Central memory CD8-positive, alpha-beta T cell (primary cell): Measurements from ENCODE around the gene ABHD16A.

Experiments
- ATAC-seq: fragments of 150-1000 bp; cut with Tn5 transposase; replicated peaks from 2 replicates; pipeline ENCODE4 v1.10.0; 2022; ENCODE audit warnings: mild to moderate bottlenecking, moderate FRiP score, moderate number of reproducible peaks; ENCODE audit not compliant: poor library complexity, severe bottlenecking; ENCODE audit errors: extremely low read depth
- DNase-seq, 2 donors: peaks; one replicate each; pipeline ENCODE4 v3.0.0; 2021; ENCODE audit warnings: low spot score in 2 of 2
- H3K27ac Mint-ChIP-seq: one replicate; pipeline ENCODE4 v1.8.0; 2022; ENCODE audit warnings: low read depth, mild to moderate bottlenecking, moderate library complexity, mixed read lengths
- H3K27me3 Mint-ChIP-seq: one replicate; pipeline ENCODE4 v1.8.0; 2022; ENCODE audit warnings: mixed read lengths
- H3K36me3 Mint-ChIP-seq: one replicate; pipeline ENCODE4 v1.8.0; 2022; ENCODE audit warnings: mild to moderate bottlenecking, moderate library complexity, mixed read lengths; ENCODE audit not compliant: insufficient read depth
- H3K4me1 Mint-ChIP-seq: one replicate; pipeline ENCODE4 v1.8.0; 2022; ENCODE audit warnings: mixed read lengths
- H3K4me3 Mint-ChIP-seq: one replicate; pipeline ENCODE4 v1.8.0; 2022; ENCODE audit warnings: mild to moderate bottlenecking, moderate library complexity, mixed read lengths
- H3K9me3 Mint-ChIP-seq: one replicate; pipeline ENCODE4 v1.8.0; 2022; ENCODE audit warnings: mixed read lengths

The ABHD16A gene

GRCh38 chr6:31702405-31702818, 712 bp downstream of the ABHD16A start:
- H3K27ac Mint-ChIP-seq: peak overlapping the region; percentile 99
- peaks cover 32% of the 10 kb centered on the region for H3K4me1 Mint-ChIP-seq
- H3K4me3 Mint-ChIP-seq: peak overlapping the region; percentile 96
- ATAC-seq: peak; percentile 2
- H3K9me3 Mint-ChIP-seq: no peaks in the 10 kb centered on the region
- no peaks in the 10 kb centered on the region for H3K27me3 Mint-ChIP-seq
- H3K36me3 Mint-ChIP-seq: peaks cover 26% of the 10 kb centered on the region
- DNase-seq: no peak

- Mint-ChIP-seq H3K27me3 (no peaks in the 10 kb centered on the region), H3K9me3 (no peaks in the 10 kb centered on the region), H3K4me3 (peak overlapping the region; percentile 96), H3K4me1 (peaks cover 38% of the 10 kb centered on the region), H3K27ac (peak overlapping the region; percentile 99), H3K36me3 (peaks cover 27% of the 10 kb centered on the region)
- no peak for ATAC-seq
- DNase-seq: no peak
Observed at GRCh38 chr6:31701666-31702404, 1.3 kb downstream of the ABHD16A start.

GRCh38 chr6:31700740-31701401, 2.3 kb downstream of the ABHD16A start:
- H3K36me3 Mint-ChIP-seq: peaks cover 35% of the 10 kb centered on the region
- H3K4me1 Mint-ChIP-seq: peaks cover 40% of the 10 kb centered on the region
- no peak for DNase-seq
- no peak overlapping the region for H3K27ac Mint-ChIP-seq
- H3K4me3 Mint-ChIP-seq: peak overlapping the region; percentile 96
- no peak for ATAC-seq
- no peaks in the 10 kb centered on the region for H3K9me3 Mint-ChIP-seq
- H3K27me3 Mint-ChIP-seq: no peaks in the 10 kb centered on the region

GRCh38 chr6:31697555-31697954, 5.6 kb downstream of the ABHD16A start:
- Mint-ChIP-seq H3K4me1 (peaks cover 33% of the 10 kb centered on the region), H3K27me3 (no peaks in the 10 kb centered on the region), H3K9me3 (no peaks in the 10 kb centered on the region), H3K36me3 (peaks cover 52% of the 10 kb centered on the region), H3K4me3 (no peak overlapping the region), H3K27ac (peak overlapping the region; percentile 60)
- DNase-seq (no peak), ATAC-seq (no peak)

- H3K27me3 Mint-ChIP-seq: no peaks in the 10 kb centered on the region
- no peak overlapping the region for H3K4me3 Mint-ChIP-seq
- H3K9me3 Mint-ChIP-seq: no peaks in the 10 kb centered on the region
- H3K4me1 Mint-ChIP-seq: peaks cover 16% of the 10 kb centered on the region
- H3K27ac Mint-ChIP-seq: no peak overlapping the region
- no peak for DNase-seq
- no peak for ATAC-seq
- peaks cover 52% of the 10 kb centered on the region for H3K36me3 Mint-ChIP-seq
Observed at GRCh38 chr6:31693535-31693934, 9.6 kb downstream of the ABHD16A start.

DNA sequence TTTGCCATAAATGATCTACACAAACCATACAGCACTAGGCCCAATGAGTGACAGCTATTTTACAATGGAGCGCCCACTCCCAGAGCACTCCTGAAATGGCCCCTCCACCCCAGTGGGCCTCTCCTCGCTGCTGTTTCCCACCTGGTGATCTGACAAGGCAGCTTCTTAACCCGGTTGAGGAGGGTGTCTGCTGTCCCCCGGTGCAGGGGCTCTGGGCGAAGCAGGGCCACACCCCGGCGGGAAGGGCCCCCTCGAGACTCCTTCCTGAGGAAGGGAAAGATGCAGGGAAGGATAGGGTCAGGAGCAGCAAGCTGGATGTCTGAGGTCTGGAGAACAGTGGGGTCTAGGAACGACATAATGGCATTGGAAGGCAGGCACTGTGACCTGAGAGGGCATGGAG, 10.2 kb downstream of the ABHD16A start:
- no peak overlapping the region for H3K27ac Mint-ChIP-seq
- peaks cover 54% of the 10 kb centered on the region for H3K36me3 Mint-ChIP-seq
- no peaks in the 10 kb centered on the region for H3K27me3 Mint-ChIP-seq
- DNase-seq (no peak), ATAC-seq (no peak)
- peaks cover 13% of the 10 kb centered on the region for H3K4me1 Mint-ChIP-seq
- no peak overlapping the region for H3K4me3 Mint-ChIP-seq
- H3K9me3 Mint-ChIP-seq: no peaks in the 10 kb centered on the region

DNA sequence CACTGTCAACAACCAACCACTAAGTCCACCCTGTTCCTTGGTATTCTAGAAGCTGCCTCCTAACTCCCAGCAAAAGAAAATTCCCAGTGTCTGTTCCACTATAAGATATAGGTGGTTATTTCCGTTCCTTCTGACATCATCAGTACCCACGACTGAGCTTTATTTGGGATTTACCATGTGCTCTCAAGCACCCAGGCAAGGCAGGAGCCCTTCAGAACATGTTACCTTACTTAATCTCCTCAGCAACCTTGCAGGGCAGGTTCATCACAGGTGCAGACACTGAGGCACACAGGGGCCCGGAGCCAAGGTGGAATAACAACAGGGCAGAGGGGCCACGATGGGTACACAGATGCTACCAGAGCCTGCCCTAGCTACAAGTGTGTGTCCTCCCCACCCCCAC, 10.8 kb downstream of the ABHD16A start:
- no peak for ATAC-seq
- Mint-ChIP-seq H3K27ac (no peak overlapping the region), H3K9me3 (no peaks in the 10 kb centered on the region), H3K4me3 (no peak overlapping the region), H3K4me1 (peaks cover 7% of the 10 kb centered on the region), H3K36me3 (peaks cover 52% of the 10 kb centered on the region), H3K27me3 (no peaks in the 10 kb centered on the region)
- no peak for DNase-seq

DNA sequence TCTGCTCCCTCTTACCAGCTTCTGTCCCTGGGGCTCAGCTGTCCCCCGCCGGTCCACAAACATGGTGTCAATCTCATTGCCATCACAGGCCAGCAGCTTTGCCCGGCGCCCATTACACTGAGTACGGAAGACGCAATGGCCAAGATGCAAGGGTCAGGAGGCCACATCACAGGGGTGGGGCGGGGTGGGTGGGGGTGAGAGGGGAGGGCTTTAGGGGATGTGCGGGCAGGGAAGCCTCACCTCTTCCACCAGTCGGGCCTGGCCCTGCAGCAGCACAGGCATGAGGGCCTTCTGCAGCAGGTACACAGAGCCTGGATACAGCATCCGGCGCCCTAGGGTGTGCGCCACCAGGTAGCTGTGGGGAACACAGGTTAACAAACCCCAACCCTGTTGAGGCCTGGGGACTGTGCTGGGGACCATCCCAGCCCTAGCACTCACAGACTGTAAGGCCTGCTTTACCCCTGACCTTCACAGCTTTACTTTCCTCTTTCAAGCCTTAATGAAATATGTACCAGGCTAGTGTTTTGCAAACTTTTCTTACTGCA, 11.5 kb downstream of the ABHD16A start:
- H3K27me3 Mint-ChIP-seq: no peaks in the 10 kb centered on the region
- peaks cover 50% of the 10 kb centered on the region for H3K36me3 Mint-ChIP-seq
- no peak overlapping the region for H3K4me3 Mint-ChIP-seq
- H3K4me1 Mint-ChIP-seq: peaks cover under 1% of the 10 kb centered on the region
- no peaks in the 10 kb centered on the region for H3K9me3 Mint-ChIP-seq
- DNase-seq (no peak), ATAC-seq (no peak)
- no peak overlapping the region for H3K27ac Mint-ChIP-seq

GRCh38 chr6:31691078-31691463, 12.1 kb downstream of the ABHD16A start:
- no peaks in the 10 kb centered on the region for H3K4me1 Mint-ChIP-seq
- no peaks in the 10 kb centered on the region for H3K27me3 Mint-ChIP-seq
- H3K4me3 Mint-ChIP-seq: no peak overlapping the region
- no peak for DNase-seq
- H3K9me3 Mint-ChIP-seq: no peaks in the 10 kb centered on the region
- H3K27ac Mint-ChIP-seq: no peak overlapping the region
- peaks cover 46% of the 10 kb centered on the region for H3K36me3 Mint-ChIP-seq
- no peak for ATAC-seq

GRCh38 chr6:31690231-31691077, 12.7 kb downstream of the ABHD16A start:
- Mint-ChIP-seq H3K27ac (no peak overlapping the region), H3K27me3 (no peaks in the 10 kb centered on the region), H3K9me3 (no peaks in the 10 kb centered on the region), H3K4me3 (no peak overlapping the region), H3K36me3 (peaks cover 40% of the 10 kb centered on the region), H3K4me1 (no peaks in the 10 kb centered on the region)
- DNase-seq (no peak), ATAC-seq (no peak)

- no peaks in the 10 kb centered on the region for H3K27me3 Mint-ChIP-seq
- ATAC-seq (no peak), DNase-seq (no peak)
- H3K9me3 Mint-ChIP-seq: no peaks in the 10 kb centered on the region
- no peak overlapping the region for H3K27ac Mint-ChIP-seq
- H3K4me1 Mint-ChIP-seq: no peaks in the 10 kb centered on the region
- H3K36me3 Mint-ChIP-seq: peaks cover 37% of the 10 kb centered on the region
- H3K4me3 Mint-ChIP-seq: no peak overlapping the region
Observed at GRCh38 chr6:31689249-31690110, 13.6 kb downstream of the ABHD16A start.
